ENCODE data around the gene PSKH1.
"Not testable (repeated sequence)": the region's sequence is repeated elsewhere in the genome, so short reads cannot be mapped to it uniquely, and the experiment has no call there.

PSKH1 gene

GRCh38 chr16:67910158-67910557 lies 17.1 kb downstream of the PSKH1 start:
- Histone ChIP-seq H4K20me1 (ENCODE audit: control insufficient read depth, insufficient read depth, low read depth, low read length) (0 out of 2 replicates have a peak, but pooled peaks cover 3% of the 10 kb centered on the region), H3K27me3 (ENCODE audit: control insufficient read depth, low read length) (no peaks in the 10 kb centered on the region), H3F3A (ENCODE audit: control insufficient read depth, insufficient read depth) (no peaks in the 10 kb centered on the region), H3K4me3 (ENCODE audit: low read length) (no peak overlapping the region), H3K4me2 (ENCODE audit: low read length) (no peak overlapping the region), H3K4me1 (ENCODE audit: control insufficient read depth, low read length) (no peaks in the 10 kb centered on the region), H3K36me3 (ENCODE audit: control insufficient read depth, low read length) (peaks cover 12% of the 10 kb centered on the region), H3K27ac (ENCODE audit: low read depth, low read length) (no peak overlapping the region), H3K79me2 (ENCODE audit: control insufficient read depth, low read length) (no peaks in the 10 kb centered on the region), H3K9me3 (ENCODE audit: control insufficient read depth, insufficient read depth, low read length) (no peaks in the 10 kb centered on the region), H3K9me2 (replicated peaks; ENCODE audit: control insufficient read depth, low read length) (no peaks in the 10 kb centered on the region)
- no peak for TF ChIP-seq CTCF (IDR thresholded peaks at IDR 0.05; ENCODE audit: low read depth, low read length, poor library complexity, severe bottlenecking)
- TF ChIP-seq EZH2phosphoT487 (IDR thresholded peaks at IDR 0.05; ENCODE audit: borderline replicate concordance, low read length): no peak

- Histone ChIP-seq H3F3A (ENCODE audit: control insufficient read depth, insufficient read depth) (no peaks in the 10 kb centered on the region), H3K4me3 (ENCODE audit: low read length) (no peak overlapping the region), H3K36me3 (ENCODE audit: control insufficient read depth, low read length) (no peaks in the 10 kb centered on the region), H3K27ac (ENCODE audit: low read depth, low read length) (no peak overlapping the region), H4K20me1 (ENCODE audit: control insufficient read depth, insufficient read depth, low read depth, low read length) (0 out of 2 replicates have a peak, but pooled peaks cover 2% of the 10 kb centered on the region), H3K4me1 (ENCODE audit: control insufficient read depth, low read length) (no peaks in the 10 kb centered on the region), H3K9me2 (replicated peaks; ENCODE audit: control insufficient read depth, low read length) (no peaks in the 10 kb centered on the region), H3K79me2 (ENCODE audit: control insufficient read depth, low read length) (no peaks in the 10 kb centered on the region), H3K27me3 (ENCODE audit: control insufficient read depth, low read length) (no peaks in the 10 kb centered on the region), H3K9me3 (ENCODE audit: control insufficient read depth, insufficient read depth, low read length) (no peaks in the 10 kb centered on the region), H3K4me2 (ENCODE audit: low read length) (no peak overlapping the region)
- TF ChIP-seq EZH2phosphoT487 (IDR thresholded peaks at IDR 0.05; ENCODE audit: borderline replicate concordance, low read length): no peak
- no peak for TF ChIP-seq CTCF (IDR thresholded peaks at IDR 0.05; ENCODE audit: low read depth, low read length, poor library complexity, severe bottlenecking)
Measured at GRCh38 chr16:67914758-67915495, 21.9 kb downstream of the PSKH1 start.

- H3K4me2 ChIP-seq (ENCODE audit: low read length); H3K27ac ChIP-seq (ENCODE audit: low read depth, low read length); H3K9me3 ChIP-seq (ENCODE audit: control insufficient read depth, insufficient read depth, low read length); H3K4me1 ChIP-seq (ENCODE audit: control insufficient read depth, low read length); H3K79me2 ChIP-seq (ENCODE audit: control insufficient read depth, low read length); H3K9me2 ChIP-seq (replicated peaks; ENCODE audit: control insufficient read depth, low read length); H3F3A ChIP-seq (ENCODE audit: control insufficient read depth, insufficient read depth); H3K27me3 ChIP-seq (ENCODE audit: control insufficient read depth, low read length); H3K36me3 ChIP-seq (ENCODE audit: control insufficient read depth, low read length); H3K4me3 ChIP-seq (ENCODE audit: low read length); H4K20me1 ChIP-seq (ENCODE audit: control insufficient read depth, insufficient read depth, low read depth, low read length): not testable (repeated sequence)
Measured at GRCh38 chr16:67915496-67915769, 22.4 kb downstream of the PSKH1 start.

- Histone ChIP-seq H3K9me3 (ENCODE audit: control insufficient read depth, insufficient read depth, low read length) (no peaks in the 10 kb centered on the region), H3K4me2 (ENCODE audit: low read length) (no peak overlapping the region), H3K79me2 (ENCODE audit: control insufficient read depth, low read length) (no peaks in the 10 kb centered on the region), H4K20me1 (ENCODE audit: control insufficient read depth, insufficient read depth, low read depth, low read length) (0 out of 2 replicates have a peak, but pooled peaks cover 2% of the 10 kb centered on the region), H3K4me1 (ENCODE audit: control insufficient read depth, low read length) (no peaks in the 10 kb centered on the region), H3K9me2 (replicated peaks; ENCODE audit: control insufficient read depth, low read length) (no peaks in the 10 kb centered on the region), H3K36me3 (ENCODE audit: control insufficient read depth, low read length) (no peaks in the 10 kb centered on the region), H3K4me3 (ENCODE audit: low read length) (no peak overlapping the region), H3K27ac (ENCODE audit: low read depth, low read length) (no peak overlapping the region), H3K27me3 (ENCODE audit: control insufficient read depth, low read length) (no peaks in the 10 kb centered on the region), H3F3A (ENCODE audit: control insufficient read depth, insufficient read depth) (no peaks in the 10 kb centered on the region)
- no peak for TF ChIP-seq EZH2phosphoT487 (IDR thresholded peaks at IDR 0.05; ENCODE audit: borderline replicate concordance, low read length)
- no peak for TF ChIP-seq CTCF (IDR thresholded peaks at IDR 0.05; ENCODE audit: low read depth, low read length, poor library complexity, severe bottlenecking)
Measured at GRCh38 chr16:67915831-67916723, 23.0 kb downstream of the PSKH1 start.

Measured in DOHH2 (cell line).